ENCODE data around the gene NUSAP1. TPM values are rescaled to one million over a fixed set of nuclear protein-coding genes. Genes with fewer than 3 reads are reported as not detected.
"Not testable (repeated sequence)": the region's sequence is repeated elsewhere in the genome, so short reads cannot be mapped to it uniquely, and the experiment has no call there.

NUSAP1 gene, protein sequence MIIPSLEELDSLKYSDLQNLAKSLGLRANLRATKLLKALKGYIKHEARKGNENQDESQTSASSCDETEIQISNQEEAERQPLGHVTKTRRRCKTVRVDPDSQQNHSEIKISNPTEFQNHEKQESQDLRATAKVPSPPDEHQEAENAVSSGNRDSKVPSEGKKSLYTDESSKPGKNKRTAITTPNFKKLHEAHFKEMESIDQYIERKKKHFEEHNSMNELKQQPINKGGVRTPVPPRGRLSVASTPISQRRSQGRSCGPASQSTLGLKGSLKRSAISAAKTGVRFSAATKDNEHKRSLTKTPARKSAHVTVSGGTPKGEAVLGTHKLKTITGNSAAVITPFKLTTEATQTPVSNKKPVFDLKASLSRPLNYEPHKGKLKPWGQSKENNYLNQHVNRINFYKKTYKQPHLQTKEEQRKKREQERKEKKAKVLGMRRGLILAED
- 100 to 1,000 TPM; 118 to 185 TPM for total RNA-seq
- polyA plus RNA-seq (2013, experiment 1 of 2) = 161 TPM
- polyA plus RNA-seq (2013, experiment 2 of 2) = 159 TPM
- long read RNA-seq, experiment 1, transcript NUSAP1-202 (11 exons, 2,274 nt) = minor isoform, 11 of 80 reads
- long read RNA-seq, experiment 1, transcript NUSAP1-208 (11 exons, 1,629 nt) = major isoform, 16 of 80 reads
- long read RNA-seq, experiment 1, transcript NUSAP1-201 (11 exons, 2,409 nt) = minor isoform, 5 of 80 reads
- long read RNA-seq, experiment 1, partial matches to known transcripts = 24 of 80 reads
- long read RNA-seq, experiment 1, other reads (novel, unspliced or antisense) = 19 of 80 reads
- long read RNA-seq, experiment 2, transcript NUSAP1-208 (11 exons, 1,629 nt) = minor isoform, 155 of 500 reads
- long read RNA-seq, experiment 2, transcript NUSAP1-210 (11 exons, 2,232 nt) = minor isoform, 13 of 500 reads
- long read RNA-seq, experiment 2, transcript NUSAP1-201 (11 exons, 2,409 nt) = minor isoform, 48 of 500 reads
- long read RNA-seq, experiment 2, transcript NUSAP1-202 (11 exons, 2,274 nt) = major isoform, 167 of 500 reads
- long read RNA-seq, experiment 2, partial matches to known transcripts = 5 of 500 reads
- long read RNA-seq, experiment 2, other reads (novel, unspliced or antisense) = 99 of 500 reads
- long read RNA-seq, experiment 3, transcript NUSAP1-208 (11 exons, 1,629 nt) = minor isoform, 81 of 280 reads
- long read RNA-seq, experiment 3, transcript NUSAP1-210 (11 exons, 2,232 nt) = minor isoform, 14 of 280 reads
- long read RNA-seq, experiment 3, transcript NUSAP1-201 (11 exons, 2,409 nt) = minor isoform, 9 of 280 reads
- long read RNA-seq, experiment 3, transcript NUSAP1-202 (11 exons, 2,274 nt) = major isoform, 84 of 280 reads
- long read RNA-seq, experiment 3, partial matches to known transcripts = 17 of 280 reads
- long read RNA-seq, experiment 3, other reads (novel, unspliced or antisense) = 68 of 280 reads
- long read RNA-seq, experiment 4, transcript NUSAP1-201 (11 exons, 2,409 nt) = minor isoform, 23 of 214 reads
- long read RNA-seq, experiment 4, transcript NUSAP1-210 (11 exons, 2,232 nt) = minor isoform, 5 of 214 reads
- long read RNA-seq, experiment 4, transcript NUSAP1-208 (11 exons, 1,629 nt) = minor isoform, 52 of 214 reads
- long read RNA-seq, experiment 4, transcript NUSAP1-202 (11 exons, 2,274 nt) = major isoform, 54 of 214 reads
- long read RNA-seq, experiment 4, partial matches to known transcripts = 22 of 214 reads
- long read RNA-seq, experiment 4, other reads (novel, unspliced or antisense) = 54 of 214 reads

GRCh38 chr15:41332194-41333025, at the start of gene NUSAP1, which contains the start of gene OIP5:
Gene NUSAP1, plus strand, starts transcription at chr15:41332881. Its CDS starts 77 bp downstream, at chr15:41332958.
Gene OIP5, minus strand, starts transcription at chr15:41332591. Its CDS starts 30 bp downstream, at chr15:41332561.
- Histone ChIP-seq H3K36me3 (ENCODE audit: control insufficient read depth, insufficient read depth, low read length) (peaks cover 22% of the 10 kb centered on the region), H3K27me3 (ENCODE audit: control insufficient read depth, insufficient read depth, low read length, poor library complexity, severe bottlenecking) (no peaks in the 10 kb centered on the region), H3K9me3 (ENCODE audit: control insufficient read depth, low read length) (no peaks in the 10 kb centered on the region), H3K27ac (ENCODE audit: low read depth, low read length) (peak within 1 kb of the TSS; percentile 70), H3K4me3 (ENCODE audit: low read length) (peak within 1 kb of the TSS; percentile 93), H3K9ac (ENCODE audit: extremely low read depth, low read length, poor library complexity, severe bottlenecking) (peak within 1 kb of the TSS; percentile 77), H3K4me1 (ENCODE audit: control insufficient read depth, insufficient read depth, low read length) (no peaks in the 10 kb centered on the region)
- H3K9me3 Mint-ChIP-seq = no peaks in the 10 kb centered on the region
- peaks cover 17% of the 10 kb centered on the region for H3K4me1 Mint-ChIP-seq
- H3K4me3 Mint-ChIP-seq = peak within 1 kb of the TSS; percentile 97
- DNase-seq = peak; percentile 99
- H3K27ac Mint-ChIP-seq = peak within 1 kb of the TSS; percentile 99
- TF ChIP-seq, protein P1, sequence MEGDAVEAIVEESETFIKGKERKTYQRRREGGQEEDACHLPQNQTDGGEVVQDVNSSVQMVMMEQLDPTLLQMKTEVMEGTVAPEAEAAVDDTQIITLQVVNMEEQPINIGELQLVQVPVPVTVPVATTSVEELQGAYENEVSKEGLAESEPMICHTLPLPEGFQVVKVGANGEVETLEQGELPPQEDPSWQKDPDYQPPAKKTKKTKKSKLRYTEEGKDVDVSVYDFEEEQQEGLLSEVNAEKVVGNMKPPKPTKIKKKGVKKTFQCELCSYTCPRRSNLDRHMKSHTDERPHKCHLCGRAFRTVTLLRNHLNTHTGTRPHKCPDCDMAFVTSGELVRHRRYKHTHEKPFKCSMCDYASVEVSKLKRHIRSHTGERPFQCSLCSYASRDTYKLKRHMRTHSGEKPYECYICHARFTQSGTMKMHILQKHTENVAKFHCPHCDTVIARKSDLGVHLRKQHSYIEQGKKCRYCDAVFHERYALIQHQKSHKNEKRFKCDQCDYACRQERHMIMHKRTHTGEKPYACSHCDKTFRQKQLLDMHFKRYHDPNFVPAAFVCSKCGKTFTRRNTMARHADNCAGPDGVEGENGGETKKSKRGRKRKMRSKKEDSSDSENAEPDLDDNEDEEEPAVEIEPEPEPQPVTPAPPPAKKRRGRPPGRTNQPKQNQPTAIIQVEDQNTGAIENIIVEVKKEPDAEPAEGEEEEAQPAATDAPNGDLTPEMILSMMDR (conservative IDR thresholded peaks at IDR 0.05) = peak; percentile 88
- H3K36me3 Mint-ChIP-seq (ENCODE audit: low read depth) = peaks cover 14% of the 10 kb centered on the region
- H3K27me3 Mint-ChIP-seq (ENCODE audit: insufficient read depth) = no peaks in the 10 kb centered on the region
- 0% methylated on average over 53 to 64 of the region's 64 CpGs for WGBS, 2 experiments (ENCODE audit: insufficient coverage in 1 of 2, insufficient read length in 1 of 2)

DNA sequence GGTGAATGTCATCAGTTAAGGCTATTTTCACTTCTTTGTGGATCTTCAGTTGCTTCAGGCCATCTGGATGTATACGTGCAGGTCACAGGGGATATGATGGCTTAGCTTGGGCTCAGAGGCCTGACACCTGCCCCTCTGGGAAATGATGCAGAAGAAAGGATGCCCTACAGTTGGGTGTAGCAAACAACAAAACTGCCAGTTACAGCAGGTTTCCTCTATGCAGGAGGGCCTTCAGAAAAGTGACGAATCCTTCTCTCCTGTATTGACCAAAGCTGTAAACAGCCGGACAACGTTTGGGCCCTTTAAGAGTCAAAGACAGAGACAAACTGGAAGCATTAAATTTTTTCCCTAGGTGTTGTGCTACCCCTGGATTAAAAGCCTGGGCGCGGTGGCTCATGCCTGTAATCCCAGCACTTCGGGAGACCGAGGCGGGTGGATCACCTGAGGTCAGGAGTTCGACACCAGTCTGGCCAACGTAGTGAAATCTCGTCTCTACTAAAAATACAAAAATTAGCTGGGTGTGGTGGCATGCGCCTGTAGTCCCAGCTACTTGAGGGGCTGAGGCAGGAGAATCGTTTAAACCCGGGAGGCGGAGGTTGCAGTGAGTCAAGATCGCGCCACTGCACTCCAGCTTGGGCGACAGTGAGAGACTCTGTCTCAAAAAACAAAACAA, 49.6 kb upstream of the NUSAP1 start:
- not testable (repeated sequence) for H3K4me1 Mint-ChIP-seq; H3K27me3 ChIP-seq (ENCODE audit: control insufficient read depth, insufficient read depth, low read length, poor library complexity, severe bottlenecking); H3K27me3 Mint-ChIP-seq (ENCODE audit: insufficient read depth); H3K4me1 ChIP-seq (ENCODE audit: control insufficient read depth, insufficient read depth, low read length); H3K9me3 Mint-ChIP-seq
- Mint-ChIP-seq H3K27ac (peak overlapping the region; percentile 94), H3K4me3 (peak overlapping the region; percentile 94), H3K36me3 (ENCODE audit: low read depth) (peaks cover 46% of the 10 kb centered on the region)
- H3K36me3 ChIP-seq (ENCODE audit: control insufficient read depth, insufficient read depth, low read length) = peaks cover 49% of the 10 kb centered on the region
- peak; percentile 50 for DNase-seq
- peak overlapping the region; percentile 90 for H3K9ac ChIP-seq (ENCODE audit: extremely low read depth, low read length, poor library complexity, severe bottlenecking)
- peak overlapping the region; percentile 66 for H3K27ac ChIP-seq (ENCODE audit: low read depth, low read length)
- WGBS, 2 experiments (ENCODE audit: insufficient coverage in 1 of 2, insufficient read length in 1 of 2) = 65 to 75% methylated on average over 14 to 19 of the region's 19 CpGs
- H3K4me3 ChIP-seq (ENCODE audit: low read length) = peak overlapping the region; percentile 99
- peaks cover 12% of the 10 kb centered on the region for H3K9me3 ChIP-seq (ENCODE audit: control insufficient read depth, low read length)

All from endodermal cell (in vitro differentiated cells).